ENCODE results near the gene SPCS2.

The SPCS2 gene

GRCh38 chr11:74926304-74927030 is 22.6 kb upstream of the SPCS2 start:
- H3K27ac ChIP-seq, result no peak overlapping the region
- TF ChIP-seq ZFX (IDR thresholded peaks at IDR 0.05; ENCODE audit: borderline replicate concordance) (no peak), CTCF (IDR thresholded peaks at IDR 0.05) (no peak)

- H3K27ac ChIP-seq, result no peak overlapping the region
- no peak for TF ChIP-seq CTCF (IDR thresholded peaks at IDR 0.05)
- no peak for TF ChIP-seq ZFX (IDR thresholded peaks at IDR 0.05; ENCODE audit: borderline replicate concordance)
Measured at GRCh38 chr11:74927496-74927895, 21.6 kb upstream of the SPCS2 start.

GRCh38 chr11:74929431-74930363 is 19.4 kb upstream of the SPCS2 start:
- no peak overlapping the region for H3K27ac ChIP-seq
- TF ChIP-seq CTCF (IDR thresholded peaks at IDR 0.05) (peak; percentile 91), ZFX (IDR thresholded peaks at IDR 0.05; ENCODE audit: borderline replicate concordance) (no peak)

- no peak for TF ChIP-seq ZFX (IDR thresholded peaks at IDR 0.05; ENCODE audit: borderline replicate concordance)
- no peak for TF ChIP-seq CTCF (IDR thresholded peaks at IDR 0.05)
- H3K27ac ChIP-seq, result no peak overlapping the region
Measured at GRCh38 chr11:74932169-74932568, 16.9 kb upstream of the SPCS2 start.

GRCh38 chr11:74932797-74933196 is 16.3 kb upstream of the SPCS2 start:
- no peak for TF ChIP-seq CTCF (IDR thresholded peaks at IDR 0.05)
- no peak for TF ChIP-seq ZFX (IDR thresholded peaks at IDR 0.05; ENCODE audit: borderline replicate concordance)
- no peak overlapping the region for H3K27ac ChIP-seq

- no peak for TF ChIP-seq CTCF (IDR thresholded peaks at IDR 0.05)
- TF ChIP-seq ZFX (IDR thresholded peaks at IDR 0.05; ENCODE audit: borderline replicate concordance), result no peak
- H3K27ac ChIP-seq, result no peak overlapping the region
Measured at GRCh38 chr11:74933765-74934164, 15.3 kb upstream of the SPCS2 start.

GRCh38 chr11:74935285-74935684 is 13.8 kb upstream of the SPCS2 start:
- H3K27ac ChIP-seq, result no peak overlapping the region
- TF ChIP-seq ZFX (IDR thresholded peaks at IDR 0.05; ENCODE audit: borderline replicate concordance) (no peak), CTCF (IDR thresholded peaks at IDR 0.05) (no peak)
